K562 (cell line): ENCODE results near the gene SNX17. TPM values are rescaled to one million over a fixed set of nuclear protein-coding genes. Genes with fewer than 3 reads are reported as not detected.
A peak's percentile ranks its signal among the peaks of the same experiment; 100 is the strongest.

Source experiments
- CREB1 ChIP-seq, 2 experiments: sonication (generic) in 1 of 2; formaldehyde crosslinking in 1 of 2; IDR thresholded peaks; 2 replicates each; pipeline versions ENCODE4 v1.6.1 to v1.8.0; 2012 to 2022; ENCODE audit warnings: inconsistent platforms in 1 of 2, mild to moderate bottlenecking in 1 of 2, missing genetic modification reagents in 1 of 2, moderate library complexity in 1 of 2
- ELF1 ChIP-seq: fragments of 200-800 bp; sonication (Bioruptor generic); IDR thresholded peaks from 2 replicates; pipeline ENCODE4 v1.6.1; 2016; ENCODE audit warnings: missing genetic modification characterization, missing compliant biosample characterization
- HDAC1 ChIP-seq, 2 experiments: fragments of 450-650 bp; IDR thresholded peaks; 2 replicates each; pipeline ENCODE4 v1.6.1; 2016 to 2017; ENCODE audit warnings: inconsistent platforms in 1 of 2, mild to moderate bottlenecking in 1 of 2, moderate library complexity in 1 of 2
- MEF2D ChIP-seq: conservative IDR thresholded peaks from 2 replicates; pipeline ENCODE4 v1.6.1; 2016; ENCODE audit warnings: low read depth, missing genetic modification characterization, missing compliant biosample characterization
- PTBP1 ChIP-seq: fragments of 200-400 bp; formaldehyde crosslinking; IDR thresholded peaks from 2 replicates; pipeline ENCODE4 v1.6.1; 2017; ENCODE audit warnings: low read depth, low read length
- PTTG1 ChIP-seq: fragments of 450-650 bp; IDR thresholded peaks from 2 replicates; pipeline ENCODE4 v1.6.1; 2016; ENCODE audit warnings: low read depth, mild to moderate bottlenecking, missing genetic modification characterization, missing compliant biosample characterization
- RBM39 ChIP-seq: fragments of 200-400 bp; formaldehyde crosslinking; optimal IDR thresholded peaks from 2 replicates; pipeline ENCODE3; 2018; ENCODE audit warnings: low read depth, low read length
- TAF1 ChIP-seq: IDR thresholded peaks from 2 replicates; pipeline ENCODE4 v1.6.1; 2011; ENCODE audit warnings: mild to moderate bottlenecking, low read length, moderate library complexity; ENCODE audit not compliant: insufficient read depth, control insufficient read depth, severe bottlenecking; ENCODE audit errors: extremely low read depth
- TCF15 ChIP-seq: fragments of 250-450 bp; sonication (Bioruptor Pico); IDR thresholded peaks from 2 replicates; pipeline ENCODE4 v1.8.0; 2022; ENCODE audit warnings: moderate library complexity, mild to moderate bottlenecking, inconsistent platforms
- ZBTB2 ChIP-seq: fragments of 450-650 bp; IDR thresholded peaks from 2 replicates; pipeline ENCODE4 v1.6.1; 2016; ENCODE audit warnings: antibody characterized with exemption
- ZNF232 ChIP-seq: sonication (generic); formaldehyde crosslinking; IDR thresholded peaks from 2 replicates; pipeline ENCODE4 v1.8.0; 2022; ENCODE audit warnings: mild to moderate bottlenecking, missing genetic modification reagents
- ZNF436 ChIP-seq: fragments of 250-450, 450-650 bp; sonication (Bioruptor Pico); formaldehyde crosslinking; IDR thresholded peaks from 2 replicates; pipeline ENCODE4 v1.7.0; 2020; ENCODE audit warnings: mild to moderate bottlenecking
- ZNF561 ChIP-seq: fragments of 450-650 bp; formaldehyde crosslinking; conservative IDR thresholded peaks from 2 replicates; pipeline ENCODE4 v1.4.0; 2020; ENCODE audit warnings: mild to moderate bottlenecking, moderate library complexity
- ZNF586 ChIP-seq: fragments of 450-650 bp; formaldehyde crosslinking; conservative IDR thresholded peaks from 2 replicates; pipeline ENCODE4 v1.4.0; 2020; ENCODE audit warnings: mild to moderate bottlenecking, moderate library complexity
- ZNF589 ChIP-seq: fragments of 200-800 bp; sonication (Bioruptor generic); IDR thresholded peaks from 2 replicates; pipeline ENCODE4 v1.6.1; 2016; ENCODE audit warnings: low read depth, missing genetic modification characterization, missing compliant biosample characterization
- ZNF696 ChIP-seq: fragments of 250-450 bp; sonication (Bioruptor Pico); conservative IDR thresholded peaks from 2 replicates; pipeline ENCODE4 v1.4.0; 2020; ENCODE audit warnings: mild to moderate bottlenecking, moderate library complexity
- polyA plus RNA-seq, 8 experiments: library from polyadenylated mRNA; depleted of rRNA in 4 of 8; stranded (reverse) in 5 of 8; unstranded in 3 of 8; fragments of >200 nt; fragmentation: Nextera tagmentation in 2 of 8; fragmentation: Illumina TruSeq in 1 of 8; extraction: Ambion mirVana in 2 of 8; extraction: Trizol in 1 of 8; gene quantifications; 2 replicates each; pipeline versions ENCODE4 v1.2.1 to v1.2.3, GENCODE V29; 2011 to 2014; ENCODE audit warnings: inconsistent platforms in 1 of 8, missing spikeins in 1 of 8
- total RNA-seq, 7 experiments: library from RNA; depleted of rRNA in 6 of 7; stranded (reverse); fragments of >200 nt in 6 of 7; fragmentation: Illumina TruSeq in 2 of 7; extraction: Trizol in 2 of 7; gene quantifications; 2 replicates each; pipeline versions ENCODE4 v1.2.1 to v1.2.3, GENCODE V29; 2011 to 2021; ENCODE audit warnings: low replicate concordance in 1 of 7

The SNX17 gene
- total and polyA plus RNA-seq, 9 of the 15 experiments (the other 6 are each of a cell fraction or from before 2014, with no cell fraction given), result 3.0 to 75.7 (median 54.6) TPM

GRCh38 chr2:27370816-27371620 lies 602 bp downstream of the SNX17 start (continued):
- TF ChIP-seq TCF15 (no peak), HDAC1 (IDR thresholded peaks at IDR 0.05) (peak in 1 of 2 experiments; percentile 84; a peak in 1 of 4 replicates), PTBP1 (no peak), ZNF696 (no peak), ZNF586 (CRISPR knock-in tag) (no peak), ZNF436 (CRISPR knock-in tag) (no peak), ZNF232 (CRISPR knock-in tag) (peak; percentile 70; the same call in 1 of the 2 replicates), PTTG1 (tag) (no peak), MEF2D (tag) (peak; percentile 33; the same call in 1 of the 2 replicates), RBM39 (no peak), TAF1 (peak; percentile 33), CREB1 (IDR thresholded peaks at IDR 0.05) (no peak), CREB1 (CRISPR knock-in tag; IDR thresholded peaks at IDR 0.05) (no peak), ZNF589 (no peak), ZNF561 (CRISPR knock-in tag) (peak; percentile 74; the same call in 1 of the 2 replicates), ELF1 (tag) (peak; percentile 85), ZBTB2 (0 out of 2 replicates have a peak, but pooled peaks have one; percentile 20)
